HCT116 (cell line): ENCODE measurements around the gene ANKRD24. TPM values are rescaled to one million over a fixed set of nuclear protein-coding genes. Genes with fewer than 3 reads are reported as not detected.
A peak's percentile ranks its signal among the peaks of the same experiment; 100 is the strongest.

ENCODE experiments used
- ATAC-seq: fragments of 200-7000 bp; cut with Tn5 transposase; 2 replicates; pipeline ENCODE4 v1.9.1; 2020; ENCODE audit warnings: mild to moderate bottlenecking, moderate library complexity
- BruUV-seq: library from RNA; stranded (reverse); fragments of 400-500 nt; replicated peaks from 2 replicates; lab custom pipeline; 2021; lab: Mats Ljungman, UMichigan
- CTCF ChIA-PET: fragments of 300-600 bp; sonication (Branson Sonifier 250); formaldehyde crosslinking; loops from one replicate; lab custom pipeline; 2021; ENCODE audit warnings: antibody characterized with exemption; lab: Charles Lee
- POLR2A ChIA-PET: fragments of 300-600, 350-600 bp; sonication (Branson Sonifier 250); formaldehyde crosslinking; loops from one replicate; lab custom pipeline; 2021; ENCODE audit warnings: antibody characterized with exemption; lab: Charles Lee
- RAD21 ChIA-PET, 2 experiments: fragments of 300-600 bp; sonication (Branson Sonifier 250); formaldehyde crosslinking; loops; one replicate each; lab custom pipeline; 2023; ENCODE audit warnings: low total read pairs in 2 of 2; ENCODE audit not compliant: uncharacterized antibody in 2 of 2, unreplicated experiment in 2 of 2, low non-redundant PET in 1 of 2; lab: Charles Lee
- DNase-seq: peaks from one replicate; pipeline ENCODE4 v3.0.0-alpha.2; 2010; ENCODE audit warnings: low read depth, low spot score
- H2AFZ ChIP-seq: fragments of 200-600 bp; shearing (Covaris generic), sonication (generic); 2 replicates; pipeline ENCODE4 v1.6.1; 2017; ENCODE audit warnings: low read depth, mixed run types, mixed read lengths, antibody characterized with exemption, low read length; ENCODE audit not compliant: poor library complexity, severe bottlenecking
- H3K27ac ChIP-seq: 2 replicates; pipeline ENCODE4 v1.5.1; 2012; ENCODE audit warnings: low read depth, low read length
- H3K27me3 ChIP-seq: fragments of 200-600 bp; sonication (generic); 2 replicates; pipeline ENCODE4 v1.6.1; 2016; ENCODE audit warnings: mixed run types, low read length, mixed read lengths; ENCODE audit not compliant: insufficient read depth
- H3K36me3 ChIP-seq, 2 experiments: fragments of 200-500 bp in 1 of 2; fragments of 200-600 bp in 1 of 2; sonication (Bioruptor generic) in 1 of 2; sonication (generic) in 1 of 2; 2 replicates each; pipeline versions ENCODE4 v1.5.1 to v1.6.1; 2014 to 2016; ENCODE audit warnings: low read length in 2 of 2, inconsistent platforms in 1 of 2, mixed read lengths in 1 of 2, mixed run types in 1 of 2; ENCODE audit not compliant: insufficient read depth in 2 of 2, control insufficient read depth in 1 of 2
- H3K4me1 ChIP-seq, 2 experiments: fragments of 200-600 bp in 1 of 2; sonication (generic) in 1 of 2; 2 replicates each; pipeline versions ENCODE4 v1.5.1 to v1.6.1; 2012 to 2017; ENCODE audit warnings: low read length in 2 of 2, inconsistent platforms in 1 of 2, mild to moderate bottlenecking in 1 of 2, mixed read lengths in 1 of 2, mixed run types in 1 of 2, moderate library complexity in 1 of 2; ENCODE audit not compliant: insufficient read depth in 2 of 2, control insufficient read depth in 1 of 2
- H3K4me2 ChIP-seq: fragments of 200-600 bp; sonication (generic); 2 replicates; pipeline ENCODE4 v1.6.1; 2017; ENCODE audit warnings: mixed run types, low read length, mixed read lengths
- H3K4me3 ChIP-seq, 2 experiments: fragments of 200-600 bp in 1 of 2; sonication (generic) in 1 of 2; replicated peaks in 1 of 2; 2 replicates each; pipeline ENCODE4 v1.5.1; 2011 to 2016; ENCODE audit warnings: low read length in 2 of 2, control low read depth in 1 of 2, low read depth in 1 of 2, mild to moderate bottlenecking in 1 of 2, mixed read lengths in 1 of 2, mixed run types in 1 of 2
- H3K79me2 ChIP-seq: fragments of 200-600 bp; sonication (generic); 2 replicates; pipeline ENCODE4 v1.6.1; 2017; ENCODE audit warnings: mild to moderate bottlenecking, mixed run types, low read length, moderate library complexity, mixed read lengths; ENCODE audit not compliant: insufficient read depth
- H3K9ac ChIP-seq: fragments of 200-600 bp; sonication (generic); 2 replicates; pipeline ENCODE4 v1.6.1; 2016; ENCODE audit warnings: low read length, mixed read lengths
- H3K9me2 ChIP-seq: fragments of 200-600 bp; sonication (generic), shearing (Covaris generic); 2 replicates; pipeline ENCODE4 v1.6.1; 2017; ENCODE audit warnings: mixed run types, mild to moderate bottlenecking, moderate library complexity; ENCODE audit not compliant: insufficient read depth
- H3K9me3 ChIP-seq, 2 experiments: fragments of 200-500 bp in 1 of 2; fragments of 200-600 bp in 1 of 2; sonication (Bioruptor generic) in 1 of 2; sonication (generic) in 1 of 2; 2 replicates each; pipeline ENCODE4 v1.6.1; 2014 to 2017; ENCODE audit warnings: low read length in 2 of 2, mixed read lengths in 2 of 2, inconsistent platforms in 1 of 2, low read depth in 1 of 2, mild to moderate bottlenecking in 1 of 2, mixed run types in 1 of 2, moderate library complexity in 1 of 2; ENCODE audit not compliant: control insufficient read depth in 1 of 2, insufficient read depth in 1 of 2
- H4K20me1 ChIP-seq: fragments of 200-600 bp; sonication (generic), shearing (Covaris generic); 2 replicates; pipeline ENCODE4 v1.6.1; 2017; ENCODE audit warnings: mixed run types, mild to moderate bottlenecking, moderate library complexity; ENCODE audit not compliant: insufficient read depth
- CEBPB ChIP-seq: IDR thresholded peaks from 2 replicates; pipeline ENCODE4 v1.6.1; 2012; ENCODE audit warnings: low read depth
- FOSL1 ChIP-seq: IDR thresholded peaks from 2 replicates; pipeline ENCODE4 v1.6.1; 2012; ENCODE audit warnings: low read depth
- JUND ChIP-seq: IDR thresholded peaks from 2 replicates; pipeline ENCODE4 v1.6.1; 2012
- POLR2AphosphoS5 ChIP-seq: IDR thresholded peaks from 2 replicates; pipeline ENCODE4 v1.6.1; 2011; ENCODE audit warnings: mild to moderate bottlenecking, low read depth, low read length, moderate library complexity
- RAD21 ChIP-seq: IDR thresholded peaks from 2 replicates; pipeline ENCODE4 v1.6.1; 2012; ENCODE audit warnings: low read depth, mild to moderate bottlenecking
- SIN3A ChIP-seq: IDR thresholded peaks from 2 replicates; pipeline ENCODE4 v1.6.1; 2012; ENCODE audit warnings: low read depth
- TCF7L2 ChIP-seq: IDR thresholded peaks from 2 replicates; pipeline ENCODE4 v1.7.0; 2011; ENCODE audit warnings: borderline replicate concordance, inconsistent platforms; ENCODE audit not compliant: insufficient read depth, insufficient read length; ENCODE audit errors: extremely low read depth
- YY1 ChIP-seq: IDR thresholded peaks from 2 replicates; pipeline ENCODE4 v1.6.1; 2011; ENCODE audit warnings: low read length, low read depth, moderate library complexity, mild to moderate bottlenecking; ENCODE audit not compliant: insufficient replicate concordance; ENCODE audit errors: extremely low read depth
- ZFX ChIP-seq: fragments of 450-650 bp; IDR thresholded peaks from 2 replicates; pipeline ENCODE4 v1.6.1; 2017
- intact Hi-C: fragments of 100-400 bp; cut with micrococcal nuclease; formaldehyde crosslinking; loops from 2 replicates; pipeline ENCODE4 v1.10.0; 2022
- total RNA-seq: library from RNA; stranded (reverse); gene quantifications from one replicate; pipeline ENCODE4 v1.2.1, GENCODE V29; 2021; ENCODE audit not compliant: unreplicated experiment
- TF ChIP-seq, protein P1 (sequence below): IDR thresholded peaks from 2 replicates; pipeline ENCODE4 v1.6.1; 2012; ENCODE audit warnings: low read depth
- TF ChIP-seq, protein P2 (sequence below): IDR thresholded peaks from 2 replicates; pipeline ENCODE4 v1.6.1; 2012
- TF ChIP-seq, protein P3 (sequence below), 3 experiments: fragments of 200-600 bp in 1 of 3; sonication (generic) in 1 of 3; IDR thresholded peaks in 2 of 3; conservative IDR thresholded peaks in 1 of 3; 2 replicates each; pipeline ENCODE4 v1.5.1; 2012 to 2017; ENCODE audit warnings: low read depth in 2 of 3, low read length in 2 of 3, antibody characterized with exemption in 1 of 3, borderline replicate concordance in 1 of 3, control low read depth in 1 of 3, mild to moderate bottlenecking in 1 of 3, mixed read lengths in 1 of 3, mixed run types in 1 of 3, moderate library complexity in 1 of 3; ENCODE audit not compliant: insufficient read depth in 1 of 3

Gene ANKRD24
- total RNA-seq, 1 experiment from 2014 or later = 1.7 TPM

DNA sequence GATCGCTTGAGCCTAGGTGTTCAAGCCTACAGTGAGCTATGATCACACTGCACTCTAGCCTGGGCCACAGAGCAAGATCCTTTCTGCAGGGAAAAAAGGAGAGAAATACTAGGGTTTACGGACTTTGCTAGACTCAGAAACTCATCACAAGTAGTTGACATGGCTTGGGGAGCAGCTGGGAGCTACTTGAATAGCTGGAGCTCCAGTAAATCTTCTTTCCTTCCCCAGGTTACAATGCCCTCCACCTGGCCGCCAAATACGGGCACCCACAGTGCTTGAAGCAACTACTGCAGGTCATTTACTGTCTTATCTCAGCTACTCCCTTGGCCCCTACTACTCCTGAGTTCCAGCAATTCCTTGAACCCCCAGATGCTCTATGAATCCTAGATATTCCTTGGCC, 19.3 kb downstream of the ANKRD24 start:
- TF ChIP-seq CEBPB = no peak
- no peak for TF ChIP-seq POLR2AphosphoS5
- H4K20me1 ChIP-seq = no peaks in the 10 kb centered on the region
- H3K9me3 ChIP-seq = no peaks in the 10 kb centered on the region
- intact Hi-C loops = loop anchor here (10.0 kb wide), 2 partner anchors 477 to 627 kb away; partner anchors contain the start of gene HMG20B
- ChIA-PET RAD21 (interaction anchor here in 1 of 2 experiments (1.1 kb wide), 1 partner anchor 62 kb away, joined by 3 read pairs; no protein-coding TSS in a partner anchor), CTCF (interaction anchor here (1.1 to 2.8 kb wide), 5 partner anchors 15 to 349 kb away, joined by 3 to 17 read pairs (median 10); partner anchors contain the start of gene EEF2), POLR2A (interaction anchor here (0.8 kb wide), 1 partner anchor 216 kb away, joined by 4 read pairs; the partner anchor contains the start of gene EEF2)
- no peak overlapping the region for H3K27ac ChIP-seq
- ATAC-seq (no peak), DNase-seq (no peak)
- H3K9me2 ChIP-seq = no peaks in the 10 kb centered on the region
- no peak overlapping the region for H2AFZ ChIP-seq
- no peak overlapping the region for H3K4me2 ChIP-seq
- H3K79me2 ChIP-seq = no peaks in the 10 kb centered on the region
- H3K36me3 ChIP-seq = no peaks in the 10 kb centered on the region
- H3K4me3 ChIP-seq = no peak overlapping the region
- peaks cover 8 to 28% of the 10 kb centered on the region in 2 experiments; a peak in 3 of 4 replicates for H3K4me1 ChIP-seq
- BruUV-seq = no TSS peak
- peaks cover 3% of the 10 kb centered on the region; the same call in 1 of the 2 replicates for H3K27me3 ChIP-seq
- H3K9ac ChIP-seq = no peak overlapping the region

DNA sequence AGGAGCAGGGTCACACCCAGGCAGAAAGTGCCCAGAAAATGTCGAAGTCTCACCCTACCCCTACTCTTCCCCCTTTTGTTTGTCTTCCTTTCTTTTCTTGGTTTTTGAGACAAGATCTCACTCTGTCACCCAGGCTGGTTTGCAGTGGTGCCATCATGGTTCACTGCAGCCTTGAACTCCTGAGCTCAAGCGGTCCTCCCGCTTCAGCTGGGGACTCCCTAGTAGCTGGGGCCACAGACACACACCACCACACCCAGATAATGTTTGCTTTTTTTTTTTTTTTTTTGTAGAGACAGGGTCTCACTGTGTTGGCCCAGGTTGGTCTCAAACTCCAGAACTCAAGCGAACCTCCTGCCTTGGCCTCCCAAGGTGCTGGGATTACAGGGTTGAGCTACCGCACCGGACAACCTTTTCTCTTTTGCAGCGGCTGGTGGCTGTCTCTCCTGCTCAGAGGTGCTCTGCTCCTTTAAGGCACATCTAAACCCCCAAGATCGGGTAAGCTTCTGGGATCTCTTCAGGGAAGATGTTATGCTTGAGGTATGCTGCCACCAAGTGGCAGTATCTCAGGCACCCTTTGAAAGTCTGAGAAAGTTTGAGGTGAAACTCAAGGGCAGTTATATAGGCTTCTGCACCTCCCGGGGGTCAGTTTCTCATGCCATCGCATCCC, 24.5 kb downstream of the ANKRD24 start:
- POLR2A ChIA-PET = interaction anchor here (0.6 to 0.9 kb wide), 3 partner anchors 206 to 227 kb away, joined by 3 read pairs; partner anchors contain the start of gene EEF2
- TF ChIP-seq SIN3A (no peak), RAD21 (peak; percentile 80), POLR2AphosphoS5 (no peak), FOSL1 (no peak), YY1 (no peak), ZFX (no peak), JUND (no peak), TCF7L2 (no peak)
- TF ChIP-seq, protein P1, sequence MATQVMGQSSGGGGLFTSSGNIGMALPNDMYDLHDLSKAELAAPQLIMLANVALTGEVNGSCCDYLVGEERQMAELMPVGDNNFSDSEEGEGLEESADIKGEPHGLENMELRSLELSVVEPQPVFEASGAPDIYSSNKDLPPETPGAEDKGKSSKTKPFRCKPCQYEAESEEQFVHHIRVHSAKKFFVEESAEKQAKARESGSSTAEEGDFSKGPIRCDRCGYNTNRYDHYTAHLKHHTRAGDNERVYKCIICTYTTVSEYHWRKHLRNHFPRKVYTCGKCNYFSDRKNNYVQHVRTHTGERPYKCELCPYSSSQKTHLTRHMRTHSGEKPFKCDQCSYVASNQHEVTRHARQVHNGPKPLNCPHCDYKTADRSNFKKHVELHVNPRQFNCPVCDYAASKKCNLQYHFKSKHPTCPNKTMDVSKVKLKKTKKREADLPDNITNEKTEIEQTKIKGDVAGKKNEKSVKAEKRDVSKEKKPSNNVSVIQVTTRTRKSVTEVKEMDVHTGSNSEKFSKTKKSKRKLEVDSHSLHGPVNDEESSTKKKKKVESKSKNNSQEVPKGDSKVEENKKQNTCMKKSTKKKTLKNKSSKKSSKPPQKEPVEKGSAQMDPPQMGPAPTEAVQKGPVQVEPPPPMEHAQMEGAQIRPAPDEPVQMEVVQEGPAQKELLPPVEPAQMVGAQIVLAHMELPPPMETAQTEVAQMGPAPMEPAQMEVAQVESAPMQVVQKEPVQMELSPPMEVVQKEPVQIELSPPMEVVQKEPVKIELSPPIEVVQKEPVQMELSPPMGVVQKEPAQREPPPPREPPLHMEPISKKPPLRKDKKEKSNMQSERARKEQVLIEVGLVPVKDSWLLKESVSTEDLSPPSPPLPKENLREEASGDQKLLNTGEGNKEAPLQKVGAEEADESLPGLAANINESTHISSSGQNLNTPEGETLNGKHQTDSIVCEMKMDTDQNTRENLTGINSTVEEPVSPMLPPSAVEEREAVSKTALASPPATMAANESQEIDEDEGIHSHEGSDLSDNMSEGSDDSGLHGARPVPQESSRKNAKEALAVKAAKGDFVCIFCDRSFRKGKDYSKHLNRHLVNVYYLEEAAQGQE = no peak
- TF ChIP-seq, protein P2, sequence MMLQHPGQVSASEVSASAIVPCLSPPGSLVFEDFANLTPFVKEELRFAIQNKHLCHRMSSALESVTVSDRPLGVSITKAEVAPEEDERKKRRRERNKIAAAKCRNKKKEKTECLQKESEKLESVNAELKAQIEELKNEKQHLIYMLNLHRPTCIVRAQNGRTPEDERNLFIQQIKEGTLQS = no peak
- TF ChIP-seq, protein P3, sequence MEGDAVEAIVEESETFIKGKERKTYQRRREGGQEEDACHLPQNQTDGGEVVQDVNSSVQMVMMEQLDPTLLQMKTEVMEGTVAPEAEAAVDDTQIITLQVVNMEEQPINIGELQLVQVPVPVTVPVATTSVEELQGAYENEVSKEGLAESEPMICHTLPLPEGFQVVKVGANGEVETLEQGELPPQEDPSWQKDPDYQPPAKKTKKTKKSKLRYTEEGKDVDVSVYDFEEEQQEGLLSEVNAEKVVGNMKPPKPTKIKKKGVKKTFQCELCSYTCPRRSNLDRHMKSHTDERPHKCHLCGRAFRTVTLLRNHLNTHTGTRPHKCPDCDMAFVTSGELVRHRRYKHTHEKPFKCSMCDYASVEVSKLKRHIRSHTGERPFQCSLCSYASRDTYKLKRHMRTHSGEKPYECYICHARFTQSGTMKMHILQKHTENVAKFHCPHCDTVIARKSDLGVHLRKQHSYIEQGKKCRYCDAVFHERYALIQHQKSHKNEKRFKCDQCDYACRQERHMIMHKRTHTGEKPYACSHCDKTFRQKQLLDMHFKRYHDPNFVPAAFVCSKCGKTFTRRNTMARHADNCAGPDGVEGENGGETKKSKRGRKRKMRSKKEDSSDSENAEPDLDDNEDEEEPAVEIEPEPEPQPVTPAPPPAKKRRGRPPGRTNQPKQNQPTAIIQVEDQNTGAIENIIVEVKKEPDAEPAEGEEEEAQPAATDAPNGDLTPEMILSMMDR (IDR thresholded peaks at IDR 0.05 in 2 of 3, conservative IDR thresholded peaks at IDR 0.05 in 1 of 3; ENCODE audit: borderline replicate concordance in 1 of 3, insufficient read depth in 1 of 3, low read depth in 2 of 3, low read length in 2 of 3) = peak; percentile 58 to 77 (median 63)

More for the DNA sequence above, 24.5 kb downstream of the ANKRD24 start:
- peak; percentile 63 for DNase-seq
- Histone ChIP-seq H3K9ac (no peak overlapping the region), H3K36me3 (no peaks in the 10 kb centered on the region), H2AFZ (no peak overlapping the region), H3K9me3 (no peaks in the 10 kb centered on the region), H3K4me1 (peaks cover 18 to 34% of the 10 kb centered on the region in 2 experiments), H3K4me3 (no peak overlapping the region), H3K9me2 (no peaks in the 10 kb centered on the region), H3K79me2 (no peaks in the 10 kb centered on the region), H3K27me3 (no peaks in the 10 kb centered on the region), H4K20me1 (no peaks in the 10 kb centered on the region), H3K27ac (peak overlapping the region; percentile 70; the same call in 1 of the 2 replicates), H3K4me2 (peak overlapping the region; percentile 77)
- peak; percentile 69 for ATAC-seq
- ChIA-PET RAD21 (interaction anchor here in 1 of 2 experiments (0.7 kb wide), 1 partner anchor 219 kb away, joined by 4 read pairs; no protein-coding TSS in a partner anchor), CTCF (interaction anchor here (0.7 to 1.0 kb wide), 4 partner anchors 25 to 358 kb away, joined by 4 to 7 read pairs (median 6); no protein-coding TSS in a partner anchor)
- BruUV-seq = no TSS peak
- intact Hi-C loops = loop anchor here (1.0 to 10.0 kb wide), 4 partner anchors 145 to 632 kb away; partner anchors contain the start of gene HMG20B
